ENCODE data around the gene MEF2C.

DNA sequence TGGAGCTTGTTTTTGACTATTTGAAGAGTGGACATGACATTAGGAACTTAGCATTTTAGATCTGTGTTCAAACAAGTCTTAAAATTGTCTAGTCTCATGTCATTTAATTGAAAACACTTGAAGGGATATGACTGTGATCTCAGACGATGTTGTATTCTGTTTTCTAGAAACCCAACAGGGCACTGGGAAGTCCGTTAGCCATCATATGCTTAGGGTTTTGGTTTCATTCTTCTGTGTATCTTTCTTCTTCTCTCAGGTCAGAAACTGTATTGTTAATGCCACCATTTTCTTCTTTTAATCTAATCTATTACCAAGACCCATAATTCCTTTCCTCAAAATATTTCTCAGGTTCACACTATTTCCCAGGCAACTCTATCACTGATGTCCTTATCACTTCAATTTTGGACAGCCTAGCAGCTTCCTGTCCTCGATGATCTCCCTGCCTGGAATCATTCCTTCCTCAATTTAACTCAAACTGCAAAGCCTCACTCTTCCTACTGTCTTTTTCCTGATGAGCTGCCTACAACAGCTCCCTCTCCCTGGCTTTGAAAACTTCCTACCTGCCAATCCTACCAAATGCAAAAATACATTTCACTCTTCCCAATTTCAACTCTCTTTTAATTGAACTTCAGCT, 77.7 kb downstream of the MEF2C start:
- TF ChIP-seq GATA2 (IDR thresholded peaks at IDR 0.05; ENCODE audit: low read depth, low read length) (no peak), GATA3 (IDR thresholded peaks at IDR 0.05; ENCODE audit: low read depth, low read length) (no peak)

Data from SH-SY5Y (cell line).